IPS DF 6.9 (cell line): ENCODE results near the gene PPP1R7.

Experiments used
- DNase-seq: peaks from one replicate; pipeline ENCODE4 v3.0.0-alpha.2; 2013; ENCODE audit warnings: low read depth, low spot score
- H3K27ac ChIP-seq: one replicate; pipeline ENCODE4 v1.5.1; 2013; ENCODE audit warnings: low read length, control low read depth
- H3K27me3 ChIP-seq: 2 replicates; pipeline ENCODE4 v1.6.1; 2013; ENCODE audit warnings: mild to moderate bottlenecking, low read length; ENCODE audit not compliant: control insufficient read depth, insufficient read depth
- H3K36me3 ChIP-seq: 2 replicates; pipeline ENCODE4 v1.6.1; 2013; ENCODE audit warnings: low read length; ENCODE audit not compliant: control insufficient read depth, insufficient read depth
- H3K4me1 ChIP-seq: 2 replicates; pipeline ENCODE4 v1.6.1; 2013; ENCODE audit warnings: low read length; ENCODE audit not compliant: control insufficient read depth, insufficient read depth
- H3K4me3 ChIP-seq: 2 replicates; pipeline ENCODE4 v1.5.1; 2013; ENCODE audit warnings: mild to moderate bottlenecking, low read length
- H3K9me3 ChIP-seq: 2 replicates; pipeline ENCODE4 v1.6.1; 2013; ENCODE audit warnings: low read length, inconsistent platforms; ENCODE audit not compliant: control insufficient read depth, insufficient read depth
- WGBS: extraction: QIAGEN DNeasy Blood & Tissue Kit; methylation state at CpG from one replicate; pipeline ENCODE4 v1.1.7; 2013; ENCODE audit warnings: mixed read lengths, missing lambda C conversion rate; ENCODE audit not compliant: insufficient read length, insufficient coverage; 5-methylcytosine and 5-hydroxymethylcytosine counted together

Gene PPP1R7

GRCh38 chr2:241184901-241185300 lies 34.6 kb downstream of the PPP1R7 start:
- Histone ChIP-seq H3K36me3 (no peaks in the 10 kb centered on the region), H3K27me3 (no peaks in the 10 kb centered on the region), H3K4me1 (peaks cover 5% of the 10 kb centered on the region; the same call in 1 of the 2 replicates), H3K27ac (no peak overlapping the region), H3K9me3 (no peaks in the 10 kb centered on the region), H3K4me3 (no peak overlapping the region)
- WGBS = no CpG with 5 or more reads among the region's 9 CpGs
- DNase-seq = no peak

DNA sequence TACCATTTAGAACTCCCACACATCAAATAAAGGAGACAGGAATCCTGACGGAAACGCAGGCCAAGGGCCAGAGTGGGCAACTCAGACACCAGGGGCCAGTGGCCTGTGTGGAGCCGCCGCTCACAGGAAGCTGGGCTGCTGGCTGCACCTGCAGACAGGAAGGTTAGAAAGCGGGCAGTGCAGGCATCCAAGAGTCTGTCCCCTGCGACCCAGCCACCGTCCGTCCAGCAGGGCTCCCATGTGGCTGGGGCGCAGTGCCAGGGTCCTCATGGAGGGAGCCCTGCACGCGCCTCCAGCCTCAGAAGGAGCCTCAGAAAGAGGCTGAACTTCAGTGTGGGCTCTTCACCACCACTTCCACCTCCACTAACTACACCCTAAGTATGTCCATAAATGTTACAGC lies 35.7 kb downstream of the PPP1R7 start:
- H3K36me3 ChIP-seq = no peaks in the 10 kb centered on the region
- no peak overlapping the region for H3K27ac ChIP-seq
- no CpG with 5 or more reads among the region's 11 CpGs for WGBS
- no peak overlapping the region for H3K4me3 ChIP-seq
- no peak for DNase-seq
- H3K27me3 ChIP-seq = no peaks in the 10 kb centered on the region
- peaks cover 5% of the 10 kb centered on the region; the same call in 1 of the 2 replicates for H3K4me1 ChIP-seq
- no peaks in the 10 kb centered on the region for H3K9me3 ChIP-seq

- H3K4me1 ChIP-seq = peaks cover 5% of the 10 kb centered on the region; the same call in 1 of the 2 replicates
- H3K4me3 ChIP-seq = no peak overlapping the region
- no peaks in the 10 kb centered on the region for H3K9me3 ChIP-seq
- DNase-seq = no peak
- WGBS = 100% methylated on average over 2 of the region's 14 CpGs
- no peaks in the 10 kb centered on the region for H3K36me3 ChIP-seq
- H3K27me3 ChIP-seq = no peaks in the 10 kb centered on the region
- H3K27ac ChIP-seq = no peak overlapping the region
These were observed 37.0 kb downstream of the PPP1R7 start for GRCh38 chr2:241187101-241187917.

DNA sequence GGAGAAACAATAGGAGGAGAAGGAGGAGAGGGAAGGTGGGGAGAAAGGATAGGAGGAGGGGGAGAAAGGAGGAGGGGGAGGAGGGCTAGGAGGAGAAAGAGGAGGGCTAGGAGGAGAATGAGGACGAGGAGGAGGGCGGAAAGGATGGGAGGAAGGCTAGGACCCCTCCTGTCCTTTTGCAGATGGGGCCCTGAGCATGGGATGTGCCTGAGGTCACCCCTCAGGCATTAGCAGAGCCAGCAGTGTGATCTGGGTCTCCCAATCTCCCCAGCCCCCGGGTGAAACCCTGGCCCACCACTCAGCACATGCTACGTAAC lies 37.6 kb downstream of the PPP1R7 start:
- Histone ChIP-seq H3K4me1 (peaks cover 5% of the 10 kb centered on the region; the same call in 1 of the 2 replicates), H3K27ac (no peak overlapping the region), H3K4me3 (no peak overlapping the region), H3K36me3 (no peaks in the 10 kb centered on the region), H3K9me3 (no peaks in the 10 kb centered on the region), H3K27me3 (no peaks in the 10 kb centered on the region)
- no CpG with 5 or more reads among the region's 4 CpGs for WGBS
- DNase-seq = no peak

DNA sequence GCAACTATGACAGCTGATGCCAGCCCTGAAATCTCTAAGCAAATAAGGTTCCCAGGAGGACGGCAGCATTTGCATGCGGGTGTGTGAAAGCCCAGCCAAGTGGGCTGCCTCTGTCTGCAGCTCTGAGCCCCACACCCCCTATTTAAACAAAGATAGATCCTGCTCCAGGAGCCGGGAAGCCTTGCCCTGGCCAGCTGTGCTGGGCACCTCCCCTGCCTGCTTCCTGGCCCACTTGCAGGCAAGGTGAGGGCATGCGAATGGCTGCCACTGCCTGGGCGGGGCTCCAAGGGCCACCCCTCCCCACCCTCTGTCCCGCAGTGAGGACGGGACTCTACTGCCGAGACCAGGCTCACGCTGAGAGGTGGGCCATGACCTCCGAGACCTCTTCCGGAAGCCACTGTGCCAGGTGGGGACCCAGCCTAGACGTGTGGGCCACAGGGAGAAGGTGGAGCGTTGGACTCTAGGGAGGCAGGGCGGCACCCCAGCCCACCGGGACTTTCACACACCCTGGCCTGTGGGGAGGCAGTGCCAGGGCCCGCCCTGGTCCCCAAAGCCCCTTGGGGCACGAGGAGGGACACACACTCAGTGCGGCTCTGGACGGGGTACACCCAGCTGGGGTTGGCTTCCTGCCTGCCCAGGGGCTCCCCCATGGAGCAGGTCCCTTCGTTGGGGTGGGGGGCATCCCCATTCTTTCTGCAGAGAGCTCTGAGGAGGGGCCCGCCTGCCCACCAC lies 38.3 kb downstream of the PPP1R7 start, which contains the start of gene ANO7:
Gene ANO7, plus strand, starts transcription at position 317 of the 732 bp plus-strand sequence. CDS start 1,387 bp downstream, outside the sequence.
- Histone ChIP-seq H3K36me3 (no peaks in the 10 kb centered on the region), H3K4me3 (no peak within 1 kb of the TSS), H3K4me1 (peaks cover 5% of the 10 kb centered on the region; the same call in 1 of the 2 replicates), H3K27ac (no peak within 1 kb of the TSS), H3K9me3 (no peaks in the 10 kb centered on the region), H3K27me3 (no peaks in the 10 kb centered on the region)
- no CpG with 5 or more reads among the region's 21 CpGs for WGBS
- DNase-seq = no peak

- no peak for DNase-seq
These were observed 39.0 kb downstream of the PPP1R7 start for GRCh38 chr2:241189093-241189855.

GRCh38 chr2:241189856-241190201 lies 39.6 kb downstream of the PPP1R7 start:
- no peak for DNase-seq
- H3K27ac ChIP-seq = no peak overlapping the region
- H3K4me3 ChIP-seq = no peak overlapping the region
- no CpG with 5 or more reads among the region's 15 CpGs for WGBS
- H3K36me3 ChIP-seq = no peaks in the 10 kb centered on the region
- no peaks in the 10 kb centered on the region for H3K9me3 ChIP-seq
- H3K27me3 ChIP-seq = no peaks in the 10 kb centered on the region
- H3K4me1 ChIP-seq = peaks cover 5% of the 10 kb centered on the region; the same call in 1 of the 2 replicates

More at GRCh38 chr2:241189093-241189855, 39.0 kb downstream of the PPP1R7 start:
- Histone ChIP-seq H3K9me3 (no peaks in the 10 kb centered on the region), H3K27ac (no peak overlapping the region), H3K4me3 (no peak overlapping the region), H3K4me1 (peaks cover 5% of the 10 kb centered on the region; the same call in 1 of the 2 replicates), H3K27me3 (no peaks in the 10 kb centered on the region), H3K36me3 (no peaks in the 10 kb centered on the region)
- no CpG with 5 or more reads among the region's 32 CpGs for WGBS

GRCh38 chr2:241190291-241190981 lies 40.2 kb downstream of the PPP1R7 start:
- Histone ChIP-seq H3K9me3 (no peaks in the 10 kb centered on the region), H3K27me3 (no peaks in the 10 kb centered on the region), H3K36me3 (no peaks in the 10 kb centered on the region), H3K27ac (no peak overlapping the region), H3K4me3 (no peak overlapping the region), H3K4me1 (peaks cover 5% of the 10 kb centered on the region; the same call in 1 of the 2 replicates)
- WGBS = no CpG with 5 or more reads among the region's 19 CpGs
- DNase-seq = no peak

GRCh38 chr2:241191081-241191480 lies 40.8 kb downstream of the PPP1R7 start:
- no CpG with 5 or more reads among the region's 14 CpGs for WGBS
- Histone ChIP-seq H3K4me1 (peaks cover 5% of the 10 kb centered on the region; the same call in 1 of the 2 replicates), H3K4me3 (no peak overlapping the region), H3K27me3 (no peaks in the 10 kb centered on the region), H3K9me3 (no peaks in the 10 kb centered on the region), H3K36me3 (no peaks in the 10 kb centered on the region), H3K27ac (no peak overlapping the region)
- DNase-seq = no peak

DNA sequence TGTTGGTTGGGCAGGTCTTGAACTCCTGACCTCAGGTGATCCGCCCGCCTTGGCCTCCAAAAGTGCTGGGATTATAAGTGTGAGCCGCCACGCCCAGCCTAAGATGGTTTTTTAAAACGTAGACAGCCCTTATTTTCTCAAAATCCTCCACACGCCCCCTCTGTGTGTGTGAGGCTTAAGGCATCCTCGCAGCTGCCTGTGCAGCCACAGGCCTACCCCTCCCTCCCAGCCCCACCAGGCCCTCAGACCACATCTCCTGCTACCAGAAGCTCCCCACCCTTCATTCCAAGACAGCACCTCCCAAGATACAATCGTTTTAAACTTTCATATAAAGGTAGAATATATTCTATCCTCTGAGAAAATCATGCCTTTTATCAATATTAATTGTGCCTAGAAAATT lies 43.0 kb downstream of the PPP1R7 start:
- WGBS = no CpG with 5 or more reads among the region's 8 CpGs
- no peak for DNase-seq
- no peak overlapping the region for H3K27ac ChIP-seq
- H3K4me1 ChIP-seq = peaks cover 3% of the 10 kb centered on the region; the same call in 1 of the 2 replicates
- H3K4me3 ChIP-seq = no peak overlapping the region
- no peaks in the 10 kb centered on the region for H3K9me3 ChIP-seq
- no peaks in the 10 kb centered on the region for H3K27me3 ChIP-seq
- no peaks in the 10 kb centered on the region for H3K36me3 ChIP-seq
